GM21737 (cell line): ENCODE results near the gene MTHFSD.

ENCODE experiments used
- ATAC-seq: cut with Tn5 transposase; IDR thresholded peaks from one replicate; pipeline ENCODE4 v1.9.1; 2021; ENCODE audit warnings: mild to moderate bottlenecking, moderate library complexity; ENCODE audit not compliant: unreplicated experiment

Gene MTHFSD

DNA sequence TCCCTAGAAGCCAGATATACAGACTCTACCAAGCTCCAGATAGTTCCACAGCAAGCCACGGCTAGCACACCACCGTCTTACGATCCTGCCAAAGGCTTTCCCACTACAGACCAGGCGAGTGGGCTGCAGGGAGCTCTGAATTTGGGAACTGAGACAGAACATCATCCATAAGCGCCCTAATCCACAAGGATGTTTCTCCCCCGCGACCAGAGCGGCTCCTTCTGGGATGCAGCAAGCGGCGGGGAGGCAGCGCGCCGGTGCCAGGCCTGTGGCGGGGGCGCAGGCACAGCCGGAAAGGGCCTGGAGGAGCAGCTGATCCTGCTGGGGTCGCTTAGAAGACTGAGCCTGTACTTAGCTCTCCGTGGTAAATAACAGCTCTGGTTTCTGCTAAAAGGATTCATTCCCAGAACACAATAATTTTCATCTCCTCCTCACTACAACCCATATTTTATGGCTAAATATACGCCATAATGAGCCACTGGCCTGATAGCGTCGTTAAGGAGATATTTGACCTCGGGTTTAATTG lies 60.9 kb downstream of the MTHFSD start:
- ATAC-seq: no peak

DNA sequence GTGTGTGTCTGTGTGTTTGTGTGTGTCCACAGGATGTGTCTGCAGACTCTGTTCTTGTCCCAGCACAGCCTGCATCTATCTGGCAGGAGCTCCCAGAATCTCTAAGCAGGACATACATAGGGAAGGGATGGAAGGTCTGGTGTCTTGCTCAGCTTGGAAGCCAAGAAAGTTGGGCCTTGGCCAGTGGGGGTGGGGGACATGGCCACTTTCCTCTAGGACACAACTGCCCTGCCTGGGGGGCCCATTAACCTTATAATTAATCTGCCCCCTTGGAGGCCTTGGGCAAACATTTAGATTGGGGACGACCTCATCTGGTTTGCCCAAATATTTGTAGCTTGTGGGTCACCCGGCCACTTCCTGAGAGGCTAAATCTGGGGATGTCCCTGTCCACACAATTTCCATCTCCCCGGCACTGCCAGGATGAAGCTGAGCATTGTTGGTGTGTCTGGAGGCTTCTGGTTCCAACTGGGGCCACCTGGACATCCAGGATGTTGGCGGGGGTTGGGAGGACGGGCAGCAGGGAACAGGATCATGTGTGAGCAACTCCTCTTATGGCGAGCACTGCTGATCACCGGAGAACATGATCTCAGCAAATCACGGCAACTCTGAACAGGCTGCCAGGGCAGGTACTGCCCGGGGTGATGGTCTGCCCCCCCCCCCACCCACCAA lies 61.9 kb downstream of the MTHFSD start:
- no peak for ATAC-seq

DNA sequence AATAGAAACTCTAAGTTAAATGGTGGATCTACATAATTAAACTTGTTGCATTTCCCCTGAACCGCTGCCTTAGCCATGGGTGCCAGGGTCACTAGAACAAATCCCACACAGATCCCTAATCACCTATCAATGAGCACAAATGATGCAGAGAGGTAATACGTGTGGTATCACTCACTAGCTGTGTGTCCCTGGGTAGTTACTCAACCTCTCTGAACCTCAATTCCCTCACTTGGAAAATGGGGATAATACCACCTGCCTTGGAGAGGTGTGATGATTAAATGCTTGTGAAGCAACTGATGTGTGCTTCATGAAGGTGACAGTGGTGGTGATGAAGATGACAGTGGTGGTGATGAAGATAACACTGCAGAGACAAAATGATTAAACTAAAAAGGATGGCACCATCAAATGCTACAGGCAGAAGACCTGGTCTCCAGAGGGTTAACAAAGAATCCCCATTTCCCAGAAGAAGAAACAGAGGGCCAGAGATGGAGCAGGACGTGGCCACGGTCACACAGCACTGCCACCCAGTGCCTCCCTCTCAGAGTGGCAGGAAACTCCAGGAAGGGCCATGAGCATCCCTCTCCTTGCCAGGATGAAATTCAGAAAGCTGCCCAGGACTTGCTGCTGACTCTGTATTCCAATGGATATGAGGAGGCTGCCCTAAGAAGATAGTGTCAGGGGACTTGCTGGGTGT lies 62.6 kb downstream of the MTHFSD start:
- no peak for ATAC-seq

- no peak for ATAC-seq
These were observed 63.4 kb downstream of the MTHFSD start for GRCh38 chr16:86491640-86492023.

GRCh38 chr16:86490859-86491639 lies 64.0 kb downstream of the MTHFSD start:
- no peak for ATAC-seq

- ATAC-seq: no peak
These were observed 69.3 kb downstream of the MTHFSD start for GRCh38 chr16:86485746-86486145.

- no peak for ATAC-seq
These were observed 70.8 kb downstream of the MTHFSD start for GRCh38 chr16:86484240-86484639.

- no peak for ATAC-seq
These were observed 73.4 kb downstream of the MTHFSD start for GRCh38 chr16:86481607-86482006.

- ATAC-seq: no peak
These were observed 74.6 kb downstream of the MTHFSD start for GRCh38 chr16:86480444-86480843.
